Mesenchymal stem cell (in vitro differentiated cells and primary cell): Measurements from ENCODE around the gene NRSN2.

ENCODE experiments used
- DNase-seq: peaks from one replicate; pipeline ENCODE4 v3.0.0-alpha.2; 2013
- H2AFZ ChIP-seq: one replicate; pipeline ENCODE4 v1.6.1; 2013; ENCODE audit warnings: low read depth, mild to moderate bottlenecking, control low read depth, inconsistent platforms, low read length, moderate library complexity
- H2AK5ac ChIP-seq: 2 replicates; pipeline ENCODE4 v1.6.1; 2013; ENCODE audit warnings: low read length, moderate library complexity, mild to moderate bottlenecking, inconsistent platforms; ENCODE audit not compliant: severe bottlenecking
- H2BK120ac ChIP-seq: one replicate; pipeline ENCODE4 v1.6.1; 2013; ENCODE audit warnings: low read depth, mild to moderate bottlenecking, inconsistent platforms, low read length, moderate library complexity
- H2BK12ac ChIP-seq, 2 experiments: one replicate each; pipeline ENCODE4 v1.6.1; 2013; ENCODE audit warnings: inconsistent platforms in 2 of 2, low read length in 2 of 2, mild to moderate bottlenecking in 2 of 2, moderate library complexity in 2 of 2, control low read depth in 1 of 2
- H2BK15ac ChIP-seq: one replicate; pipeline ENCODE4 v1.6.1; 2013; ENCODE audit warnings: mild to moderate bottlenecking, low read depth, inconsistent platforms; ENCODE audit not compliant: poor library complexity, severe bottlenecking
- H2BK5ac ChIP-seq: 2 replicates; pipeline ENCODE4 v1.6.1; 2013; ENCODE audit warnings: low read depth, mild to moderate bottlenecking, low read length, control low read depth, inconsistent platforms; ENCODE audit not compliant: poor library complexity, severe bottlenecking
- H3K14ac ChIP-seq, 2 experiments: one replicate each; pipeline ENCODE4 v1.6.1; 2013; ENCODE audit warnings: inconsistent platforms in 2 of 2, low read length in 2 of 2, control low read depth in 1 of 2, mild to moderate bottlenecking in 1 of 2, moderate library complexity in 1 of 2
- H3K18ac ChIP-seq, 2 experiments: one replicate each; pipeline ENCODE4 v1.6.1; 2013; ENCODE audit warnings: inconsistent platforms in 2 of 2, low read length in 2 of 2, control low read depth in 1 of 2, low read depth in 1 of 2, mild to moderate bottlenecking in 1 of 2
- H3K23ac ChIP-seq, 2 experiments: one replicate each; pipeline ENCODE4 v1.6.1; 2013; ENCODE audit warnings: inconsistent platforms in 2 of 2, low read length in 2 of 2, mild to moderate bottlenecking in 2 of 2, moderate library complexity in 2 of 2, control low read depth in 1 of 2
- H3K27ac ChIP-seq: 2 replicates; pipeline ENCODE4 v1.5.1; 2013; ENCODE audit warnings: mild to moderate bottlenecking, moderate library complexity, low read length, control low read depth, inconsistent platforms; ENCODE audit not compliant: poor library complexity, severe bottlenecking
- H3K27me3 ChIP-seq, 2 experiments: 2 replicates each; pipeline versions ENCODE4 v1.6.1 to v1.7.0; 2013; ENCODE audit warnings: low read length in 2 of 2, mild to moderate bottlenecking in 2 of 2, moderate library complexity in 2 of 2, control low read depth in 1 of 2, inconsistent platforms in 1 of 2; ENCODE audit not compliant: control insufficient read depth in 1 of 2, insufficient read depth in 1 of 2
- H3K36me3 ChIP-seq, 2 experiments: 2 replicates each; pipeline versions ENCODE4 v1.6.1 to v1.7.0; 2013; ENCODE audit warnings: low read length in 2 of 2, control low read depth in 1 of 2, inconsistent platforms in 1 of 2, low read depth in 1 of 2, mild to moderate bottlenecking in 1 of 2; ENCODE audit not compliant: insufficient read depth in 2 of 2, control insufficient read depth in 1 of 2
- H3K4ac ChIP-seq, 2 experiments: one replicate each; pipeline ENCODE4 v1.6.1; 2013; ENCODE audit warnings: inconsistent platforms in 2 of 2, low read length in 2 of 2, mild to moderate bottlenecking in 2 of 2, moderate library complexity in 2 of 2, control low read depth in 1 of 2, low read depth in 1 of 2
- H3K4me1 ChIP-seq: 2 replicates; pipeline ENCODE4 v1.6.1; 2013; ENCODE audit warnings: low read depth, low read length, control low read depth; ENCODE audit not compliant: control insufficient read depth, insufficient read depth
- H3K4me2 ChIP-seq: 2 replicates; pipeline ENCODE4 v1.6.1; 2013; ENCODE audit warnings: low read length, mild to moderate bottlenecking, inconsistent platforms; ENCODE audit not compliant: poor library complexity, severe bottlenecking
- H3K4me3 ChIP-seq, 2 experiments: 2 replicates each; pipeline versions ENCODE4 v1.5.1 to v1.7.0; 2013; ENCODE audit warnings: low read length in 2 of 2, mild to moderate bottlenecking in 2 of 2, control low read depth in 1 of 2, low read depth in 1 of 2; ENCODE audit not compliant: insufficient read depth in 1 of 2
- H3K79me1 ChIP-seq: replicated peaks from 2 replicates; pipeline ENCODE4 v1.6.1; 2013; ENCODE audit warnings: mild to moderate bottlenecking, control low read depth, low read length, inconsistent platforms; ENCODE audit not compliant: poor library complexity, severe bottlenecking
- H3K9ac ChIP-seq: 2 replicates; pipeline ENCODE4 v1.7.0; 2013; ENCODE audit warnings: mild to moderate bottlenecking, low read length, moderate library complexity
- H3K9me3 ChIP-seq: 2 replicates; pipeline ENCODE4 v1.7.0; 2013; ENCODE audit warnings: mild to moderate bottlenecking, low read length; ENCODE audit not compliant: control insufficient read depth
- H4K8ac ChIP-seq: one replicate; pipeline ENCODE4 v1.6.1; 2013; ENCODE audit warnings: inconsistent platforms, mild to moderate bottlenecking, low read length, moderate library complexity
- H4K91ac ChIP-seq: one replicate; pipeline ENCODE4 v1.6.1; 2013; ENCODE audit warnings: mild to moderate bottlenecking, low read length, inconsistent platforms
- WGBS: methylation state at CpG from one replicate; pipeline ENCODE4 v1.1.7; 2013; ENCODE audit warnings: mixed read lengths; 5-methylcytosine and 5-hydroxymethylcytosine counted together

Gene NRSN2

GRCh38 chr20:361561-361960, 14.7 kb downstream of the NRSN2 start:
- Histone ChIP-seq H3K4me2 (no peak overlapping the region), H2BK120ac (no peak overlapping the region), H3K9ac (no peak overlapping the region), H4K8ac (no peak overlapping the region), H3K23ac (no peak overlapping the region), H3K4me1 (peaks cover 27% of the 10 kb centered on the region), H2BK5ac (no peak overlapping the region), H3K36me3 (peaks cover 0 to 7% of the 10 kb centered on the region in 2 experiments), H3K27me3 (no peaks in the 10 kb centered on the region), H3K79me1 (no peaks in the 10 kb centered on the region), H4K91ac (no peak overlapping the region), H3K18ac (no peak overlapping the region), H3K4ac (no peak overlapping the region), H2AK5ac (no peak overlapping the region), H2AFZ (no peak overlapping the region), H3K27ac (no peak overlapping the region), H3K9me3 (no peaks in the 10 kb centered on the region), H3K4me3 (no peak overlapping the region), H3K14ac (no peak overlapping the region), H2BK12ac (no peak overlapping the region), H2BK15ac (no peak overlapping the region)
- 86% methylated on average over 8 of the region's 8 CpGs for WGBS
- no peak for DNase-seq

GRCh38 chr20:362271-363254, 15.7 kb downstream of the NRSN2 start:
- Histone ChIP-seq H3K27me3 (no peaks in the 10 kb centered on the region), H3K4me2 (no peak overlapping the region), H2BK15ac (no peak overlapping the region), H2AFZ (no peak overlapping the region), H3K4me3 (no peak overlapping the region), H4K8ac (peak overlapping the region; percentile 53), H3K23ac (no peak overlapping the region), H3K9me3 (no peaks in the 10 kb centered on the region), H2BK120ac (no peak overlapping the region), H3K27ac (no peak overlapping the region), H3K14ac (peak overlapping the region in 1 of 2 experiments; percentile 30), H4K91ac (peak overlapping the region; percentile 35), H2BK5ac (no peak overlapping the region), H3K4ac (no peak overlapping the region), H3K79me1 (no peaks in the 10 kb centered on the region), H3K9ac (no peak overlapping the region), H3K18ac (peak overlapping the region in 1 of 2 experiments; percentile 76), H3K4me1 (peaks cover 27% of the 10 kb centered on the region), H2BK12ac (peak overlapping the region in 1 of 2 experiments; percentile 22), H3K36me3 (no peaks in the 10 kb centered on the region), H2AK5ac (no peak overlapping the region)
- WGBS = 87% methylated on average over 13 of the region's 13 CpGs
- peak; percentile 85 for DNase-seq

GRCh38 chr20:363319-364078, 16.6 kb downstream of the NRSN2 start:
- Histone ChIP-seq H3K36me3 (no peaks in the 10 kb centered on the region), H3K9ac (no peak overlapping the region), H4K91ac (peak overlapping the region; percentile 79), H3K4me2 (no peak overlapping the region), H3K79me1 (no peaks in the 10 kb centered on the region), H3K23ac (no peak overlapping the region), H2BK5ac (no peak overlapping the region), H2AK5ac (no peak overlapping the region), H3K4me3 (no peak overlapping the region), H3K18ac (peak overlapping the region in 1 of 2 experiments; percentile 42), H2AFZ (no peak overlapping the region), H4K8ac (peak overlapping the region; percentile 10), H3K4me1 (peaks cover 27% of the 10 kb centered on the region), H3K27me3 (no peaks in the 10 kb centered on the region), H2BK120ac (no peak overlapping the region), H2BK15ac (no peak overlapping the region), H2BK12ac (peak overlapping the region; percentile 6 to 45), H3K9me3 (no peaks in the 10 kb centered on the region), H3K4ac (peak overlapping the region in 1 of 2 experiments; percentile 61), H3K14ac (peak overlapping the region in 1 of 2 experiments; percentile 30), H3K27ac (no peak overlapping the region)
- 92% methylated on average over 13 of the region's 13 CpGs for WGBS
- DNase-seq = peak; percentile 45
